Endodermal cell (in vitro differentiated cells): ENCODE data around the gene CSRP2. TPM values are rescaled to one million over a fixed set of nuclear protein-coding genes. Genes with fewer than 3 reads are reported as not detected.

ENCODE experiments used
- DNase-seq: peaks from one replicate; pipeline ENCODE4 v3.0.0-alpha.2; 2017
- H3K27ac ChIP-seq: 2 replicates; pipeline ENCODE4 v1.5.1; 2013; ENCODE audit warnings: mild to moderate bottlenecking, low read depth, low read length, moderate library complexity
- H3K27me3 ChIP-seq: 2 replicates; pipeline ENCODE4 v1.6.1; 2013; ENCODE audit warnings: mild to moderate bottlenecking, low read length, moderate library complexity; ENCODE audit not compliant: insufficient read depth, control insufficient read depth, poor library complexity, severe bottlenecking
- H3K36me3 ChIP-seq: 2 replicates; pipeline ENCODE4 v1.7.0; 2013; ENCODE audit warnings: mild to moderate bottlenecking, low read length, moderate library complexity; ENCODE audit not compliant: control insufficient read depth, insufficient read depth
- H3K4me1 ChIP-seq: one replicate; pipeline ENCODE4 v1.7.0; 2013; ENCODE audit warnings: low read length; ENCODE audit not compliant: control insufficient read depth, insufficient read depth
- H3K4me3 ChIP-seq: 2 replicates; pipeline ENCODE4 v1.5.1; 2013; ENCODE audit warnings: mild to moderate bottlenecking, low read length, moderate library complexity
- H3K9ac ChIP-seq: 2 replicates; pipeline ENCODE4 v1.6.1; 2013; ENCODE audit warnings: mild to moderate bottlenecking, low read length, moderate library complexity; ENCODE audit not compliant: poor library complexity, severe bottlenecking; ENCODE audit errors: extremely low read depth
- H3K9me3 ChIP-seq: 2 replicates; pipeline ENCODE4 v1.6.1; 2013; ENCODE audit warnings: mild to moderate bottlenecking, low read length, moderate library complexity; ENCODE audit not compliant: control insufficient read depth
- H3K27ac Mint-ChIP-seq: 2 replicates; pipeline ENCODE4 v1.8.0; 2020; ENCODE audit warnings: mixed read lengths
- H3K27me3 Mint-ChIP-seq: 2 replicates; pipeline ENCODE4 v1.8.0; 2021; ENCODE audit warnings: mild to moderate bottlenecking, mixed read lengths; ENCODE audit not compliant: insufficient read depth
- H3K36me3 Mint-ChIP-seq: 2 replicates; pipeline ENCODE4 v1.8.0; 2020; ENCODE audit warnings: low read depth, mixed read lengths
- H3K4me1 Mint-ChIP-seq: 2 replicates; pipeline ENCODE4 v1.8.0; 2020; ENCODE audit warnings: mixed read lengths
- H3K4me3 Mint-ChIP-seq: 2 replicates; pipeline ENCODE4 v1.8.0; 2020; ENCODE audit warnings: mild to moderate bottlenecking, moderate library complexity, mixed read lengths
- H3K9me3 Mint-ChIP-seq: 2 replicates; pipeline ENCODE4 v1.8.0; 2020; ENCODE audit warnings: mild to moderate bottlenecking, mixed read lengths
- CTCF ChIP-seq: fragments of 200-600 bp; sonication (generic); conservative IDR thresholded peaks from 2 replicates; pipeline ENCODE4 v1.5.0; 2021; ENCODE audit warnings: antibody characterized with exemption, mild to moderate bottlenecking
- WGBS, 2 experiments: methylation state at CpG; one replicate each; pipeline versions ENCODE4 v1.1.5 to v1.1.7; 2013; ENCODE audit warnings: missing lambda C conversion rate in 2 of 2, mixed read lengths in 1 of 2; ENCODE audit not compliant: insufficient coverage in 1 of 2, insufficient read length in 1 of 2; 5-methylcytosine and 5-hydroxymethylcytosine counted together
- total RNA-seq, 2 donors: library from RNA; stranded (reverse); fragmentation: NEBNext Ultra II Directional in 1 of 2; extraction: Animal tissue kit (Norgen Biotek cat#: 25700) in 1 of 2; gene quantifications; 2 replicates in 1 of 2; 3 replicates in 1 of 2; pipeline ENCODE4 v1.2.1, GENCODE V29; 2021

CSRP2 gene
- total RNA-seq, 2 donors from 2014 or later, result 74.7 to 121 TPM

- no peak for DNase-seq
- H3K9me3 ChIP-seq, result no peaks in the 10 kb centered on the region
- no peak overlapping the region for H3K9ac ChIP-seq
- WGBS, 2 experiments, result 79 to 88% methylated on average over 5 to 9 of the region's 9 CpGs
- TF ChIP-seq CTCF, result no peak
- no peaks in the 10 kb centered on the region for H3K27me3 ChIP-seq
- peaks cover 15% of the 10 kb centered on the region for H3K4me1 Mint-ChIP-seq
- no peaks in the 10 kb centered on the region for H3K36me3 Mint-ChIP-seq
- H3K4me1 ChIP-seq, result no peaks in the 10 kb centered on the region
- H3K27ac Mint-ChIP-seq, result peak overlapping the region; percentile 1
- H3K4me3 Mint-ChIP-seq, result no peak overlapping the region
- no peak overlapping the region for H3K27ac ChIP-seq
- no peaks in the 10 kb centered on the region for H3K27me3 Mint-ChIP-seq
- H3K4me3 ChIP-seq, result no peak overlapping the region
- H3K9me3 Mint-ChIP-seq, result no peaks in the 10 kb centered on the region
- H3K36me3 ChIP-seq, result no peaks in the 10 kb centered on the region
These were observed 41.6 kb upstream of the CSRP2 start for GRCh38 chr12:76920172-76921099.

GRCh38 chr12:76919383-76920171 is 40.8 kb upstream of the CSRP2 start:
- Mint-ChIP-seq H3K36me3 (no peaks in the 10 kb centered on the region), H3K27me3 (no peaks in the 10 kb centered on the region), H3K9me3 (no peaks in the 10 kb centered on the region), H3K4me1 (peaks cover 15% of the 10 kb centered on the region), H3K4me3 (no peak overlapping the region), H3K27ac (no peak overlapping the region)
- Histone ChIP-seq H3K27ac (no peak overlapping the region), H3K4me1 (no peaks in the 10 kb centered on the region), H3K36me3 (no peaks in the 10 kb centered on the region), H3K9me3 (no peaks in the 10 kb centered on the region), H3K4me3 (no peak overlapping the region), H3K9ac (no peak overlapping the region), H3K27me3 (no peaks in the 10 kb centered on the region)
- 81 to 91% methylated on average over 5 to 9 of the region's 9 CpGs for WGBS, 2 experiments
- no peak for DNase-seq
- no peak for TF ChIP-seq CTCF

- no peaks in the 10 kb centered on the region for H3K4me1 ChIP-seq
- no peak for DNase-seq
- no peaks in the 10 kb centered on the region for H3K36me3 ChIP-seq
- Mint-ChIP-seq H3K27me3 (no peaks in the 10 kb centered on the region), H3K4me1 (peaks cover 12% of the 10 kb centered on the region), H3K36me3 (no peaks in the 10 kb centered on the region), H3K9me3 (no peaks in the 10 kb centered on the region), H3K4me3 (no peak overlapping the region), H3K27ac (no peak overlapping the region)
- no peaks in the 10 kb centered on the region for H3K9me3 ChIP-seq
- TF ChIP-seq CTCF, result no peak
- H3K4me3 ChIP-seq, result no peak overlapping the region
- H3K27me3 ChIP-seq, result no peaks in the 10 kb centered on the region
- no peak overlapping the region for H3K9ac ChIP-seq
- no peak overlapping the region for H3K27ac ChIP-seq
These were observed 37.3 kb upstream of the CSRP2 start for GRCh38 chr12:76916170-76916540.
